DOHH2 (cell line): Measurements from ENCODE around the gene DZIP1L.

Source experiments
- H3F3A ChIP-seq: fragments of 200-600 bp; sonication (generic), shearing (Covaris generic); 2 replicates; pipeline ENCODE4 v1.6.0; 2016; ENCODE audit warnings: antibody characterized with exemption, mild to moderate bottlenecking; ENCODE audit not compliant: control insufficient read depth, insufficient read depth
- H3K27ac ChIP-seq: fragments of 200-600 bp; sonication (generic); 2 replicates; pipeline ENCODE4 v1.5.1; 2014; ENCODE audit warnings: low read depth, mild to moderate bottlenecking, low read length, moderate library complexity
- H3K27me3 ChIP-seq: fragments of 200-600 bp; sonication (generic); 2 replicates; pipeline ENCODE4 v1.6.1; 2014; ENCODE audit warnings: mild to moderate bottlenecking, low read length, mixed read lengths; ENCODE audit not compliant: control insufficient read depth
- H3K36me3 ChIP-seq: fragments of 200-600 bp; sonication (generic); 2 replicates; pipeline ENCODE4 v1.6.1; 2014; ENCODE audit warnings: mild to moderate bottlenecking, low read length, moderate library complexity, mixed read lengths; ENCODE audit not compliant: control insufficient read depth
- H3K4me1 ChIP-seq: fragments of 200-600 bp; sonication (generic); 2 replicates; pipeline ENCODE4 v1.6.1; 2014; ENCODE audit warnings: mild to moderate bottlenecking, low read length, mixed read lengths; ENCODE audit not compliant: control insufficient read depth
- H3K4me2 ChIP-seq: fragments of 200-600 bp; sonication (generic); 2 replicates; pipeline ENCODE4 v1.6.0; 2014; ENCODE audit warnings: mild to moderate bottlenecking, low read length, moderate library complexity
- H3K4me3 ChIP-seq: fragments of 200-600 bp; sonication (generic); 2 replicates; pipeline ENCODE4 v1.5.1; 2014; ENCODE audit warnings: mild to moderate bottlenecking, low read length, mixed read lengths
- H3K79me2 ChIP-seq: fragments of 200-600 bp; sonication (generic); 2 replicates; pipeline ENCODE4 v1.6.1; 2014; ENCODE audit warnings: mild to moderate bottlenecking, low read length, mixed read lengths; ENCODE audit not compliant: control insufficient read depth
- H3K9me2 ChIP-seq: fragments of 200-600 bp; sonication (generic); replicated peaks from 2 replicates; pipeline ENCODE4 v1.6.1; 2014; ENCODE audit warnings: mild to moderate bottlenecking, low read length, mixed read lengths; ENCODE audit not compliant: control insufficient read depth
- H3K9me3 ChIP-seq: fragments of 200-600 bp; sonication (generic); 2 replicates; pipeline ENCODE4 v1.6.1; 2014; ENCODE audit warnings: antibody characterized with exemption, low read length, mixed read lengths; ENCODE audit not compliant: control insufficient read depth, insufficient read depth
- H4K20me1 ChIP-seq: fragments of 200-600 bp; sonication (generic); 2 replicates; pipeline ENCODE4 v1.6.0; 2014; ENCODE audit warnings: low read depth, mild to moderate bottlenecking, antibody characterized with exemption, low read length, moderate library complexity; ENCODE audit not compliant: control insufficient read depth, insufficient read depth
- EZH2phosphoT487 ChIP-seq: fragments of 200-600 bp; sonication (generic); IDR thresholded peaks from 2 replicates; pipeline ENCODE4 v1.6.1; 2017; ENCODE audit warnings: borderline replicate concordance, mild to moderate bottlenecking, antibody characterized with exemption, low read length, moderate library complexity, mixed read lengths
- TF ChIP-seq, protein P1 (sequence below): fragments of 200-600 bp; sonication (generic); IDR thresholded peaks from one replicate; pipeline ENCODE4 v1.5.1; 2014; ENCODE audit warnings: antibody characterized with exemption, mild to moderate bottlenecking, low read depth, low read length; ENCODE audit not compliant: poor library complexity, severe bottlenecking

DZIP1L gene

DNA sequence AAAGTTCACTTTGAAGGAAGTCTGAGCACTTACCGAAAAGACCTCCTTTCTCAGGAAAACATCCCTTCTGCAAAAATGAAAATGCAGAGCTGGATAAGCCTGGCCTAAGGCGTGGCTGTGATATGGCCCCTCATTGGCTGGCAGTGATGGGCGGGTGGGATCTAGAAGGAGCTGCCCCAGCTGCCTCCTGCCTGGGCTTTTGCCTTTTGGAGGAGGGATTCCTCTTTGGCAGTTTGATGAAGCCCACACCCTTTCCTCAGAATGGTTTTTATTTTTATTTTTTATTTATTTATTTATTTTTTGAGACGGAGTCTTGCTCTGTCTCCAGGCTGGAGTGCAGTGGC, 4.0 kb upstream of the DZIP1L start:
- Histone ChIP-seq H3K4me1 (peaks cover 5% of the 10 kb centered on the region; the same call in 1 of the 2 replicates), H3K27ac (no peak overlapping the region), H3K4me3 (no peak overlapping the region), H3K9me3 (no peaks in the 10 kb centered on the region), H3K36me3 (no peaks in the 10 kb centered on the region), H3K4me2 (no peak overlapping the region), H3K27me3 (peaks cover 15% of the 10 kb centered on the region), H3K9me2 (no peaks in the 10 kb centered on the region), H3K79me2 (no peaks in the 10 kb centered on the region), H3F3A (no peaks in the 10 kb centered on the region), H4K20me1 (no peaks in the 10 kb centered on the region)
- TF ChIP-seq, protein P1, sequence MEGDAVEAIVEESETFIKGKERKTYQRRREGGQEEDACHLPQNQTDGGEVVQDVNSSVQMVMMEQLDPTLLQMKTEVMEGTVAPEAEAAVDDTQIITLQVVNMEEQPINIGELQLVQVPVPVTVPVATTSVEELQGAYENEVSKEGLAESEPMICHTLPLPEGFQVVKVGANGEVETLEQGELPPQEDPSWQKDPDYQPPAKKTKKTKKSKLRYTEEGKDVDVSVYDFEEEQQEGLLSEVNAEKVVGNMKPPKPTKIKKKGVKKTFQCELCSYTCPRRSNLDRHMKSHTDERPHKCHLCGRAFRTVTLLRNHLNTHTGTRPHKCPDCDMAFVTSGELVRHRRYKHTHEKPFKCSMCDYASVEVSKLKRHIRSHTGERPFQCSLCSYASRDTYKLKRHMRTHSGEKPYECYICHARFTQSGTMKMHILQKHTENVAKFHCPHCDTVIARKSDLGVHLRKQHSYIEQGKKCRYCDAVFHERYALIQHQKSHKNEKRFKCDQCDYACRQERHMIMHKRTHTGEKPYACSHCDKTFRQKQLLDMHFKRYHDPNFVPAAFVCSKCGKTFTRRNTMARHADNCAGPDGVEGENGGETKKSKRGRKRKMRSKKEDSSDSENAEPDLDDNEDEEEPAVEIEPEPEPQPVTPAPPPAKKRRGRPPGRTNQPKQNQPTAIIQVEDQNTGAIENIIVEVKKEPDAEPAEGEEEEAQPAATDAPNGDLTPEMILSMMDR: no peak
- no peak for TF ChIP-seq EZH2phosphoT487

DNA sequence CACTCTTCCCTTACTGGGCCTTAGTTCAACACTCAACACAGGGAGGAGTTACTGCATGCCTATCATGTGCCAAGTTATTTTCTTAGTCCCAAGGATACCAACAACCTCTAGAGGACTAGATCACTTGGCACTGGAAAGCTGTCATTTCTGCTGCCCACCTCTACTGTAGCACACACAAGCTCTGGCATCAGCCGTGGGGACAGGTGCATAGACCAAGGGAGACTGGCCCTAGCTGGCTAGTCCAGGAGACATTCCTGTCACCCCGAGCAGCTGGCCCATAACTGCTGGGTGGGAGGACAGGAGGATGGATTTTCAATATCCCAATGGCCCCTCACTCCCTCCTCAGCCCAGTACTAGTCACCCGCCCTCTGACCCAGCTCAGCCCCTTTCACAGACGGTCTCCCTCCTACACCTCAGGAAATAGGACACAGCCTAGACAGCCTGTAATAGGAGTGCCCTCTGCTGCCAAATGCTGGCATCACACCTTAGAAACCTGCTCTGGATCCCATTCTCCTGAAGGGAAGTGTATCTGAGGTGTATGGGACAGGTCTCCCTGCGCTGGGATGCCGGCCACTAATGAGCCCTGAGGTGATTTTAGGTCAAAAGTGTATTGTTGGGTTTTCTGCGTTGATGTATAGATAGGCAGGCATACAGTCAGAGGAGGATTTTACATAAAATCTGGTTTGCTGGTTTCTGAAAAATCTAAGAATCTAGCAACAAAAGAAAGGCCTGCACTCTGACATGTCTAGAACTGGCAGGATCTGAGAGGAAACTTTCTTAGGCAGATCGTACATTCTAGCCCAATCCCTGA, 3.4 kb upstream of the DZIP1L start:
- Histone ChIP-seq H3K4me1 (peaks cover 5% of the 10 kb centered on the region; the same call in 1 of the 2 replicates), H3K27ac (no peak overlapping the region), H3K9me2 (no peaks in the 10 kb centered on the region), H3K4me2 (no peak overlapping the region), H3K27me3 (peaks cover 20% of the 10 kb centered on the region), H4K20me1 (no peaks in the 10 kb centered on the region), H3K79me2 (no peaks in the 10 kb centered on the region), H3F3A (no peaks in the 10 kb centered on the region), H3K4me3 (no peak overlapping the region), H3K9me3 (no peaks in the 10 kb centered on the region), H3K36me3 (no peaks in the 10 kb centered on the region)
- TF ChIP-seq, protein P1: peak; percentile 75
- no peak for TF ChIP-seq EZH2phosphoT487

DNA sequence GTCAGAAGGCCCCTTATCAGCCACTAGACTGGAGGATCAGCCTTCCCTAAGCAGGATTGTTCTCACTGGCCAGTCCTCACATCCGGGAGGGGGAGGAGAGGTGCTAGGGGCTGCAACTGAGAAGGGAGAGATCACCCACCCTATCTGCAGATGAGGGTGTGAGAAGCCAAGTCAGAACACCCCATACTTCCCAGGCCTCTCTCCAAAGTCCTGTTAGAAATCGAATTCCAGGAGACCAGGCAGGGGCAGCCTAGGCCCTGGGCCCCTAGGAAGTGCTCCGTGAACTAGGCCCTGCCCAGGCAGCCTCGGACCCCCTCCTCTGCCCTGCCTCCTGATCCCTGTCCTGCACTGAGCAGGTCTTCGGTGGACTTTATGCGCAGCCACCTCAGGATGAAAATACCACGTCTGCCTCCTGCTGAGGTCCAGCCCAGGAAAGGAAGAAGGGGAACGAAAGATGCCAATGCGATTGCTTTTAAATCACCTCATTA, 933 bp downstream of the DZIP1L start:
- H3K27me3 ChIP-seq: peaks cover 23% of the 10 kb centered on the region

More for the DNA sequence above, 933 bp downstream of the DZIP1L start:
- TF ChIP-seq, protein P1: no peak
- no peak for TF ChIP-seq EZH2phosphoT487
- peak overlapping the region; percentile 56 for H3K4me2 ChIP-seq
- H3F3A ChIP-seq: no peaks in the 10 kb centered on the region
- H3K9me2 ChIP-seq: no peaks in the 10 kb centered on the region
- H3K27ac ChIP-seq: no peak overlapping the region
- no peaks in the 10 kb centered on the region for H3K36me3 ChIP-seq
- no peaks in the 10 kb centered on the region for H3K79me2 ChIP-seq
- H3K9me3 ChIP-seq: no peaks in the 10 kb centered on the region
- peaks cover 5% of the 10 kb centered on the region; the same call in 1 of the 2 replicates for H3K4me1 ChIP-seq
- no peaks in the 10 kb centered on the region for H4K20me1 ChIP-seq
- 0 out of 2 replicates have a peak overlapping the region, but pooled peaks have one; percentile 52 for H3K4me3 ChIP-seq
